Measurements from ENCODE around the gene ADARB2. TPM values are rescaled to one million over a fixed set of nuclear protein-coding genes. Genes with fewer than 3 reads are reported as not detected.
A peak's percentile ranks its signal among the peaks of the same experiment; 100 is the strongest.

Gene ADARB2
- total RNA-seq, 1 donor from 2014 or later: 38.7 TPM

DNA sequence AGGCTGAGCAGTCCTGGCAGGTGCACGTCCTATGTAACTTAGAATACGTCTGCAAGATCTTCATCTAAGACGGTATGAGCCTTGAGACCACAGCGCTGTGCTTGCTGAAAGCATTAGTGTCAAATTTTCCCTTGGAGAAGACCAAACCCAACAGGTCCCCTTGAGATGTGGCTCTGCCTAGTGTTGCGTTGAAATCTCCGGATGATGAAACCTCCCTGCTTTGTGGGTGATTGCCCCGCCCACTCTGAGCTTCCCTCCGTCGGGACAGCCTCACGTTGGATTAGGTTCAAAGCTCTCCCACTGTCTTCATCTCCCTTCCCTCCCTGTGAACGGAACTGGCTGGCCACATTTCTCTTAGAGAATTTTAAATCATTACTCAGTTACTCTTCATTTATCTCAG, 102.0 kb downstream of the ADARB2 start:
- TF ChIP-seq, protein P1, sequence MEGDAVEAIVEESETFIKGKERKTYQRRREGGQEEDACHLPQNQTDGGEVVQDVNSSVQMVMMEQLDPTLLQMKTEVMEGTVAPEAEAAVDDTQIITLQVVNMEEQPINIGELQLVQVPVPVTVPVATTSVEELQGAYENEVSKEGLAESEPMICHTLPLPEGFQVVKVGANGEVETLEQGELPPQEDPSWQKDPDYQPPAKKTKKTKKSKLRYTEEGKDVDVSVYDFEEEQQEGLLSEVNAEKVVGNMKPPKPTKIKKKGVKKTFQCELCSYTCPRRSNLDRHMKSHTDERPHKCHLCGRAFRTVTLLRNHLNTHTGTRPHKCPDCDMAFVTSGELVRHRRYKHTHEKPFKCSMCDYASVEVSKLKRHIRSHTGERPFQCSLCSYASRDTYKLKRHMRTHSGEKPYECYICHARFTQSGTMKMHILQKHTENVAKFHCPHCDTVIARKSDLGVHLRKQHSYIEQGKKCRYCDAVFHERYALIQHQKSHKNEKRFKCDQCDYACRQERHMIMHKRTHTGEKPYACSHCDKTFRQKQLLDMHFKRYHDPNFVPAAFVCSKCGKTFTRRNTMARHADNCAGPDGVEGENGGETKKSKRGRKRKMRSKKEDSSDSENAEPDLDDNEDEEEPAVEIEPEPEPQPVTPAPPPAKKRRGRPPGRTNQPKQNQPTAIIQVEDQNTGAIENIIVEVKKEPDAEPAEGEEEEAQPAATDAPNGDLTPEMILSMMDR (IDR thresholded peaks at IDR 0.05): no peak
- DNase-seq (ENCODE audit: extremely low spot score, unreplicated experiment): peak; percentile 69
- no peak overlapping the region for H3K4me3 Mint-ChIP-seq (ENCODE audit: unreplicated experiment)
- H3K4me1 Mint-ChIP-seq (ENCODE audit: unreplicated experiment): peaks cover 4% of the 10 kb centered on the region
- H3K9me3 Mint-ChIP-seq (ENCODE audit: unreplicated experiment): no peaks in the 10 kb centered on the region
- H3K36me3 Mint-ChIP-seq (ENCODE audit: unreplicated experiment): peaks cover 2% of the 10 kb centered on the region
- H3K27me3 Mint-ChIP-seq (ENCODE audit: unreplicated experiment): peaks cover 5% of the 10 kb centered on the region
- H3K27ac Mint-ChIP-seq (ENCODE audit: unreplicated experiment): no peak overlapping the region

DNA sequence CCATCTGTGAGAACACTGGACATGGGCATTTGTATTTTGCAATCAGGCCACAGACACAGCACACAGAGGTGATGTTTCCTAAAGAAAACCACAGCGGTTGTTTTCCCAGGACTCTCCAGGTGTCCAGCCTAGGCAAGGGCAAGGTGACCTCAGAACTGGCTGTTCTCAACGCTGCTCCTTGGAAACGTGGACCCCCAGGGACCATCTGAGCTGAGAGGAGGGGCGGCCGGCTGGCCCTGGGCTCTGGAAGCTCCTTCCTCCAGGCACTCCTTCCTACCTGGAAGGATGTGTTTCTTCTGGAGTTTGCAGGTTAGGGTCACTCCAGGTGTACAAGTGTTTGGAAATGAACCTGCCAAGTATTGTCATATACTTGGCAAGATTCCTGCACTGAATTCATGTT, 103.1 kb downstream of the ADARB2 start:
- Mint-ChIP-seq H3K36me3 (ENCODE audit: unreplicated experiment) (peaks cover 2% of the 10 kb centered on the region), H3K9me3 (ENCODE audit: unreplicated experiment) (no peaks in the 10 kb centered on the region)

GRCh38 chr10:1633783-1634182, 103.5 kb downstream of the ADARB2 start:
- Mint-ChIP-seq H3K36me3 (ENCODE audit: unreplicated experiment) (peaks cover 3% of the 10 kb centered on the region), H3K27ac (ENCODE audit: unreplicated experiment) (no peak overlapping the region), H3K4me3 (ENCODE audit: unreplicated experiment) (no peak overlapping the region), H3K4me1 (ENCODE audit: unreplicated experiment) (peaks cover 4% of the 10 kb centered on the region), H3K9me3 (ENCODE audit: unreplicated experiment) (no peaks in the 10 kb centered on the region), H3K27me3 (ENCODE audit: unreplicated experiment) (peaks cover 5% of the 10 kb centered on the region)
- TF ChIP-seq, protein P1 (IDR thresholded peaks at IDR 0.05): no peak
- DNase-seq (ENCODE audit: extremely low spot score, unreplicated experiment): peak; percentile 60

More for the DNA sequence above, 103.1 kb downstream of the ADARB2 start:
- peaks cover 4% of the 10 kb centered on the region for H3K4me1 Mint-ChIP-seq (ENCODE audit: unreplicated experiment)
- H3K27me3 Mint-ChIP-seq (ENCODE audit: unreplicated experiment): peaks cover 5% of the 10 kb centered on the region
- no peak for DNase-seq (ENCODE audit: extremely low spot score, unreplicated experiment)
- TF ChIP-seq, protein P1 (IDR thresholded peaks at IDR 0.05): no peak
- no peak overlapping the region for H3K27ac Mint-ChIP-seq (ENCODE audit: unreplicated experiment)
- H3K4me3 Mint-ChIP-seq (ENCODE audit: unreplicated experiment): no peak overlapping the region

DNA sequence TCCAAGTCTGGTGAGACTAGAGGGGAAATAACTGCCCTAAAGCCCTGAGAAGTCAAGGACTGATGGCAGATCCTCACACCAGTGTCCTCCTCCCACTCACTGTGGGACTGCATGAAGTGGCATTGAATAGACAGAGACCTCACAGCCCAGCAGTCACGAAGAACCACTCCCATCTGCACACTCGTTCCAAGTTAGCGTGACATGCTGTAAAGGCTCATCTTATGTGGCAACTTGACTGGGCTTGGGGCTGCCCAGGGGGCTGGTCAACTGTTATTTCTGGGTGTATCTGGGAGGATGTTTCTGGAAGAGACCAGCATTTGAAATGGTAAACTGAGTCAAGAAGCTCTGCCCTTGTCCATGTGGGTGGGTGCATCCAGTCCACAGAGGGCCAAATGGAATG, 104.7 kb downstream of the ADARB2 start:
- peak; percentile 75 for DNase-seq (ENCODE audit: extremely low spot score, unreplicated experiment)
- Mint-ChIP-seq H3K27ac (ENCODE audit: unreplicated experiment) (no peak overlapping the region), H3K4me3 (ENCODE audit: unreplicated experiment) (no peak overlapping the region), H3K27me3 (ENCODE audit: unreplicated experiment) (peaks cover 1% of the 10 kb centered on the region), H3K4me1 (ENCODE audit: unreplicated experiment) (peaks cover 4% of the 10 kb centered on the region), H3K9me3 (ENCODE audit: unreplicated experiment) (no peaks in the 10 kb centered on the region), H3K36me3 (ENCODE audit: unreplicated experiment) (peaks cover 4% of the 10 kb centered on the region)
- TF ChIP-seq, protein P1 (IDR thresholded peaks at IDR 0.05): no peak

DNA sequence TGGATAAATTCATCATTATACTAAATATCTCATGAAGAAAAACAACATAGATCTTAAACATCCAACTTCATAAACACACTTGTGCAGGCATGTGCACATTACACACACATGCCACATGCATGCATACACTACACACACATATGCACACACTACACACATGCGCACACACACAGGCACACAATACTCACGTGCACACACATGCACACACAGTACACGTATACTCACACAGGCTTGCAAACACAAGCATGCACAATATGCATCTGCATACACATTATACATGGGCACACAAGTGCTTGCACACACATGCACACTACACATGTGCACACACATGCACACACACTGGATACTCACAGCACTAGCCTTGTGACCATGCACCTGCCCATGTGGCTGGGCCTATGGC, 105.2 kb downstream of the ADARB2 start:
- Mint-ChIP-seq H3K36me3 (ENCODE audit: unreplicated experiment) (peaks cover 4% of the 10 kb centered on the region), H3K4me3 (ENCODE audit: unreplicated experiment) (no peak overlapping the region), H3K9me3 (ENCODE audit: unreplicated experiment) (no peaks in the 10 kb centered on the region), H3K27me3 (ENCODE audit: unreplicated experiment) (no peaks in the 10 kb centered on the region), H3K27ac (ENCODE audit: unreplicated experiment) (no peak overlapping the region), H3K4me1 (ENCODE audit: unreplicated experiment) (peaks cover 4% of the 10 kb centered on the region)
- no peak for DNase-seq (ENCODE audit: extremely low spot score, unreplicated experiment)
- TF ChIP-seq, protein P1 (IDR thresholded peaks at IDR 0.05): no peak
